DND-41 (cell line): ENCODE measurements around the gene AFF3.

Experiments
- CTCF ChIP-seq: IDR thresholded peaks from 2 replicates; pipeline ENCODE4 v1.5.1; 2012; ENCODE audit warnings: borderline replicate concordance, low read length, moderate library complexity, mild to moderate bottlenecking; ENCODE audit not compliant: poor library complexity, severe bottlenecking; ENCODE audit errors: extremely low read depth
- EZH2 ChIP-seq: IDR thresholded peaks from 3 replicates; pipeline ENCODE4 v1.6.1; 2012; ENCODE audit warnings: borderline replicate concordance, low read depth, mild to moderate bottlenecking, moderate library complexity, low read length, inconsistent platforms; ENCODE audit not compliant: severe bottlenecking

GRCh38 chr2:99640635-99641151 is 501.7 kb downstream of the AFF3 start:
- TF ChIP-seq CTCF (no peak), EZH2 (no peak)
